ENCODE measurements around the gene IQSEC3.

DNA sequence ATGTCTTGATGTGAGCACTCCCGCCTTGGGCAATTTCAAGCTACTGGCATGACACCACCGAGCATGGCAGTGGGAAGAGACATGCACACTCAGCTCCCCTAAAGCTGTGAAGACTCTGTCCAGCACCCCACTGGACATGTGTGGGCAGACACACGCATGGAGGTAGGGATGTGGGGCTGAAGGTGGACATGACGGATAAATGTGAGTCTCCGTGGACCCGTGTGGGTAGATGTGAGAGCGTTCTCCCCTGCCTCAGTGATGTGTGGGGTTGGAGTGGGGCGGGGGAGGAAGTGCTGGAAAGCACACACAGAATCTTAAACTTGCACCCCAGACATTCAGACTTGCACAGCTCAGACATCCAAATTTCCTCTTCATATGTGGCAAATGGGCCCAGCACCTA is 134.8 kb downstream of the IQSEC3 start:
- no peak for TF ChIP-seq POLR2A (IDR thresholded peaks at IDR 0.05)
- TF ChIP-seq, protein P1, sequence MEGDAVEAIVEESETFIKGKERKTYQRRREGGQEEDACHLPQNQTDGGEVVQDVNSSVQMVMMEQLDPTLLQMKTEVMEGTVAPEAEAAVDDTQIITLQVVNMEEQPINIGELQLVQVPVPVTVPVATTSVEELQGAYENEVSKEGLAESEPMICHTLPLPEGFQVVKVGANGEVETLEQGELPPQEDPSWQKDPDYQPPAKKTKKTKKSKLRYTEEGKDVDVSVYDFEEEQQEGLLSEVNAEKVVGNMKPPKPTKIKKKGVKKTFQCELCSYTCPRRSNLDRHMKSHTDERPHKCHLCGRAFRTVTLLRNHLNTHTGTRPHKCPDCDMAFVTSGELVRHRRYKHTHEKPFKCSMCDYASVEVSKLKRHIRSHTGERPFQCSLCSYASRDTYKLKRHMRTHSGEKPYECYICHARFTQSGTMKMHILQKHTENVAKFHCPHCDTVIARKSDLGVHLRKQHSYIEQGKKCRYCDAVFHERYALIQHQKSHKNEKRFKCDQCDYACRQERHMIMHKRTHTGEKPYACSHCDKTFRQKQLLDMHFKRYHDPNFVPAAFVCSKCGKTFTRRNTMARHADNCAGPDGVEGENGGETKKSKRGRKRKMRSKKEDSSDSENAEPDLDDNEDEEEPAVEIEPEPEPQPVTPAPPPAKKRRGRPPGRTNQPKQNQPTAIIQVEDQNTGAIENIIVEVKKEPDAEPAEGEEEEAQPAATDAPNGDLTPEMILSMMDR (IDR thresholded peaks at IDR 0.05) = no peak

Data from heart left ventricle (tissue), 13 donors.